ENCODE results near the gene P2RX5. TPM values are rescaled to one million over a fixed set of nuclear protein-coding genes. Genes with fewer than 3 reads are reported as not detected.
A peak's percentile ranks its signal among the peaks of the same experiment; 100 is the strongest.

Gene P2RX5
- total RNA-seq, 1 donor from 2014 or later = 18.3 TPM

DNA sequence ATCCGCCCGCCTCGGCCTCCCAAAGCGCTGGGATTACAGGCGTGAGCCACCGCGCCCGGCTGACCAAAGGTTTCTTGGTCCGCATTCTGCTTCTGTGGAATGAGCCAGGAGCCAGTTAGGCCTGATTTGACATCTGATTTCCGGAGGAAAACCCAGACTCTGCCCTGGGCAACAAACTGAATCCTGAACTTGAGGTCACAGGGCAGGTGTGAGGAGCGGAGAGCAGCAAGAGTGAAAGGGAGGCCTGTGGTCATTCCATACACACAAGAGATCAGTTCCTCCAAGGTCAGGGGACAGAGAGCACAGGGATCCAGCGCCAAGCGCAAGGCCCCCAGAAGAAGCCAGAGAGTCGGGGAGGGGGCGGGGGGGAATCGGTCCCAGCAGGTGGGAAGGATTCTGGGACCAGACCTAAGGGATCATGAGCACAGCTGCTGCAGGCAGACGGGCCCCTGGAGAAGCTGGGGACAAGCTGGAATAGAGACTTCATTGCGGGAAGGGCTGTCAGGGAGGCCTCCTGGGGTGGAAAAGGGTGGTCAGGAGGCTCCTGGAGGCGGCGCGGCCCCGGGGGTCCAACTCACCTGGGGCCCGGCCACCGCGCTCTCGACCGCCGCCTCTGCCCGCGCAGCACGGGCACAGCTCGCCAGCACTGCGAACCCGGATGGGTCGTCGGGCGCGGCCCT is 60.3 kb downstream of the P2RX5 start:
- Histone ChIP-seq H3K36me3 (peaks cover 4% of the 10 kb centered on the region), H3K27me3 (ENCODE audit: low read depth) (no peaks in the 10 kb centered on the region), H3K27ac (replicated peaks) (peak overlapping the region; percentile 98), H3K4me1 (peaks cover 70% of the 10 kb centered on the region), H3K9me3 (replicated peaks) (no peaks in the 10 kb centered on the region), H3K4me3 (peak overlapping the region; percentile 98)
- TF ChIP-seq, protein P1, sequence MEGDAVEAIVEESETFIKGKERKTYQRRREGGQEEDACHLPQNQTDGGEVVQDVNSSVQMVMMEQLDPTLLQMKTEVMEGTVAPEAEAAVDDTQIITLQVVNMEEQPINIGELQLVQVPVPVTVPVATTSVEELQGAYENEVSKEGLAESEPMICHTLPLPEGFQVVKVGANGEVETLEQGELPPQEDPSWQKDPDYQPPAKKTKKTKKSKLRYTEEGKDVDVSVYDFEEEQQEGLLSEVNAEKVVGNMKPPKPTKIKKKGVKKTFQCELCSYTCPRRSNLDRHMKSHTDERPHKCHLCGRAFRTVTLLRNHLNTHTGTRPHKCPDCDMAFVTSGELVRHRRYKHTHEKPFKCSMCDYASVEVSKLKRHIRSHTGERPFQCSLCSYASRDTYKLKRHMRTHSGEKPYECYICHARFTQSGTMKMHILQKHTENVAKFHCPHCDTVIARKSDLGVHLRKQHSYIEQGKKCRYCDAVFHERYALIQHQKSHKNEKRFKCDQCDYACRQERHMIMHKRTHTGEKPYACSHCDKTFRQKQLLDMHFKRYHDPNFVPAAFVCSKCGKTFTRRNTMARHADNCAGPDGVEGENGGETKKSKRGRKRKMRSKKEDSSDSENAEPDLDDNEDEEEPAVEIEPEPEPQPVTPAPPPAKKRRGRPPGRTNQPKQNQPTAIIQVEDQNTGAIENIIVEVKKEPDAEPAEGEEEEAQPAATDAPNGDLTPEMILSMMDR (IDR thresholded peaks at IDR 0.05; ENCODE audit: borderline replicate concordance) = no peak
- no peak for DNase-seq
- intact Hi-C loops (cut with micrococcal nuclease) = no loop called here

DNA sequence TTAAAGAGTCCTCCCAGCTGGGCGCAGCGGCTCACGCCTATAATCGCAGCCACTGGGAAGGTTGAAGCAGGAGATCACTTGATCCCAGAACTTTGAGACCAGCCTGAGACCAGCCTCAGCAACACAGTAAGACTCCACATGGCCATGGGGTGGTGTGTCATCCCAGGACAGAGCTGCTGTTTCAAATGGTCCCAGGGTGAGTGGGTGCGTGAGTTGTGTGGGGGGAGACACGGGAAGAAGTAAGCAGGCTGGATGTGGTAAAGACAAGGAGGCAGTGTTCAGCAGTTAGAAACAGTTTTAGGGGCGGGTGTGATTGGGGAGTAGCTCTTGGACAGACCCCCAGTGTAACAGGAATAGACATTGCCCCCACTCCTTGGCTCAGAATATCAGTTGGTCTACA is 63.7 kb downstream of the P2RX5 start:
- Histone ChIP-seq H3K4me1 (peaks cover 65% of the 10 kb centered on the region), H3K27ac (replicated peaks) (no peak overlapping the region), H3K27me3 (ENCODE audit: low read depth) (no peaks in the 10 kb centered on the region), H3K36me3 (peaks cover 34% of the 10 kb centered on the region), H3K4me3 (no peak overlapping the region), H3K9me3 (replicated peaks) (no peaks in the 10 kb centered on the region)
- intact Hi-C loops (cut with micrococcal nuclease) = no loop called here
- TF ChIP-seq, protein P1 (IDR thresholded peaks at IDR 0.05; ENCODE audit: borderline replicate concordance) = no peak
- no peak for DNase-seq

DNA sequence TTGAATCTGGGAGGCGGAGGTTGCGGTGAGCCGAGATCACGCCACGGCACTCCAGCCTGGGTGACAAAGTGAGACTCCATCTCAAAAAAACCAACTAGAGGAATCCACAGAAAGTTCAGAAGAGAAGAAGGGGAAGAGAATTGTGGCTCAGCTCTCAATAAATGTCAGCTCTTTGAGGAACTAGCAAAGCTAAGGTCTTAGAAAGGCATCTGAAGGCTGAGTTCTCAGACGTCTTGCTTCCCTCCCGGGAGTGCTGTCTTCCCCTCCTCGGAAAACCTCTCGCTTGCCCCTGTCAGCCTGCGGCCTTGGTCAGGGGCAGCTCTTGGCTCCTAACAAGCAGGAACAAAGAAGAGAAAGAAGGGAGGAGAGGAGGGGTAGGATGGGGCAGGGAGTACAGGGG is 65.2 kb downstream of the P2RX5 start:
- DNase-seq = no peak
- Histone ChIP-seq H3K36me3 (peaks cover 49% of the 10 kb centered on the region), H3K27me3 (ENCODE audit: low read depth) (no peaks in the 10 kb centered on the region), H3K4me1 (peaks cover 57% of the 10 kb centered on the region), H3K27ac (replicated peaks) (no peak overlapping the region), H3K4me3 (no peak overlapping the region), H3K9me3 (replicated peaks) (no peaks in the 10 kb centered on the region)
- TF ChIP-seq, protein P1 (IDR thresholded peaks at IDR 0.05; ENCODE audit: borderline replicate concordance) = no peak
- intact Hi-C loops (cut with micrococcal nuclease) = no loop called here

DNA sequence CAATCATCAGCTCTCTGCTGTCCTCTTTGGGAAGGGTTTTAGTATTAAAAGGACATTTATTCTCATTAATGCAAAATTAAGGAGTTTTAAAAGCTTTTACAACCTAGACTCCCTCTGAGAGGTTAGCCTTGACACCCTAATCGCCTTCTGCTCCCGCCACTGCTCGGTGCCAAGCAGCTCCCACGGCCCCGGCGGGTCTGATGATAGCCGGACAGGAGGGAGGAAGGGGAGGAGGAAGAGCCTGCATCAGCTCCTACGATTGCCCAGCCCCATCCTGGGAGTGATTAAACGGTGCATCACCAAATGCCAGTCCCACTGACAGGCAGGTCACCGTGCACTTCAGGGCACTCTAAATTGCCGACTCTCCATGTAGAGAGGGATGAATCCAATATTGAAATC is 68.2 kb downstream of the P2RX5 start:
- intact Hi-C loops (cut with micrococcal nuclease) = no loop called here
- DNase-seq = no peak
- peak overlapping the region; percentile 55 for H3K27ac ChIP-seq (replicated peaks)
- no peaks in the 10 kb centered on the region for H3K27me3 ChIP-seq (ENCODE audit: low read depth)
- no peaks in the 10 kb centered on the region for H3K9me3 ChIP-seq (replicated peaks)
- H3K4me1 ChIP-seq = peaks cover 30% of the 10 kb centered on the region
- no peak overlapping the region for H3K4me3 ChIP-seq
- H3K36me3 ChIP-seq = peaks cover 78% of the 10 kb centered on the region
- TF ChIP-seq, protein P1 (IDR thresholded peaks at IDR 0.05; ENCODE audit: borderline replicate concordance) = no peak

DNA sequence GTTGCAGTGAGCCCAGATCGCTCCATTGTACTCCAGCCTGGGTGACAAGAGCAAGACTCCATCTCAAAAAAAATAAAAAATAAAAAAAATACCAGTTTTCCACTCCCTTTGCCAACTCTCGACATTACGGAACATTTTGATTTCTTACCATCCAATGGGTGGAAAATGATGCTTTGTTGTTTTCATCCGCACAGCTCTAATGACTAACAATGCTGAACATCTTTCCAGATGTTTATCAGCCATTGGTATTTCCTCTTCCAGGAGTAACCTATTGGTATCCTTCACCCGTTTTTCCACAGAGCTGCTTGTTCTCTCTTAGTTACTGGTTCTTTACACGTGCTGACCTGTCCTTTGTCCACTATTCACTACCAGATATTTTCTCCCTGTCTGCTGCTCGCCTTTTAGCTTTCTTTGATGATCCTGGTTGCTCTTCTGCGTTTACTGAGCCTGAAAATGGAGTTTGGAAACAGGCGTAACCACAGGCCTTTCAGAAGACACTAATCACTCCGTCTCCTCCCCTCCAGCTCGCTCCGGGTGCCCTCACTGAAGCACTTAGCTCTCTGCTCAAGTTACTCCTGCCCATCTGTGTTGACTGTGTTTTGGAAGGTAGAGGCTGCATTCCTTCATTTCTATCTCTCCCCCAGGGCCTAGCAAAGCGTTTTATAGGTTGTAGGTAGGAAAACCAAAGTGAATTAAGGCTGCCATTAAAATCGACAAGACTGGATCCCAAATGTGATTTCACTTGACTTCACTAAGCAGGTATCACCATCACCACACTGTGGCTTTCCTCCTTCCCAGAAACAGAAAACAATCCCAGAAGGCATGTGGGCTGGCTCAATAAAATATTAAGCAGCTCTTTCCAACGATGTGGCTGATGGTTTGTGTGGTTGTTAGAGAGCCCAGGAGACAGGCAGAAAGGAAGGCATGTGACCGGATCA is 68.9 kb downstream of the P2RX5 start:
- peaks cover 27% of the 10 kb centered on the region for H3K4me1 ChIP-seq
- peaks cover 80% of the 10 kb centered on the region for H3K36me3 ChIP-seq
- H3K4me3 ChIP-seq = no peak overlapping the region
- TF ChIP-seq, protein P1 (IDR thresholded peaks at IDR 0.05; ENCODE audit: borderline replicate concordance) = no peak
- peak overlapping the region; percentile 55 for H3K27ac ChIP-seq (replicated peaks)
- no peaks in the 10 kb centered on the region for H3K9me3 ChIP-seq (replicated peaks)
- intact Hi-C loops (cut with micrococcal nuclease) = no loop called here
- no peak for DNase-seq
- H3K27me3 ChIP-seq (ENCODE audit: low read depth) = no peaks in the 10 kb centered on the region

Other genes starting within 250 kb of the P2RX5 start
- gene SPATA22, start 224.3 kb downstream of the P2RX5 start, total RNA-seq = 0.44 TPM
- gene ASPA, start 220.2 kb downstream of the P2RX5 start, total RNA-seq = 2.8 TPM
- gene TRPV3, start 138.3 kb downstream of the P2RX5 start, total RNA-seq = 1.0 TPM
- gene TRPV1, start 86.7 kb downstream of the P2RX5 start, total RNA-seq = 4.3 TPM
- 4.0 TPM for gene SHPK, start 59.9 kb downstream of the P2RX5 start, total RNA-seq
- 6.2 TPM for gene CTNS, start 59.4 kb downstream of the P2RX5 start, total RNA-seq
- gene TAX1BP3, start 27.6 kb downstream of the P2RX5 start, total RNA-seq = 165 TPM
- gene EMC6, start 27.3 kb downstream of the P2RX5 start, total RNA-seq = 57.0 TPM
- gene HASPIN, start 27.7 kb upstream of the P2RX5 start, total RNA-seq = 0.33 TPM
- gene ITGAE, start 105.0 kb upstream of the P2RX5 start, total RNA-seq = 19.6 TPM
- 18.2 TPM for gene NCBP3, start 150.1 kb upstream of the P2RX5 start, total RNA-seq
- 5.5 TPM for gene CAMKK1, start 196.9 kb upstream of the P2RX5 start, total RNA-seq
- 0.55 TPM for gene P2RX1, start 220.3 kb upstream of the P2RX5 start, total RNA-seq